Osteoblast (primary cell): ENCODE data around the gene DPF3. TPM values are rescaled to one million over a fixed set of nuclear protein-coding genes. Genes with fewer than 3 reads are reported as not detected.

Experiments used
- DNase-seq: peaks from one replicate; pipeline ENCODE4 v3.0.0; 2011; ENCODE audit warnings: low spot score, mixed read lengths; ENCODE audit not compliant: insufficient read length; ENCODE audit errors: missing footprints
- H2AFZ ChIP-seq: 2 replicates; pipeline ENCODE4 v1.6.0; 2011; ENCODE audit warnings: mild to moderate bottlenecking, low read length
- H3K27ac ChIP-seq: 2 replicates; pipeline ENCODE4 v1.5.1; 2011; ENCODE audit warnings: mild to moderate bottlenecking, low read depth, low read length, moderate library complexity
- H3K27me3 ChIP-seq: 2 replicates; pipeline ENCODE4 v1.6.0; 2012; ENCODE audit warnings: mild to moderate bottlenecking, control low read depth, inconsistent platforms, low read length, moderate library complexity; ENCODE audit not compliant: insufficient read depth
- H3K36me3 ChIP-seq: 2 replicates; pipeline ENCODE4 v1.5.1; 2011; ENCODE audit warnings: mild to moderate bottlenecking, low read length, control low read depth, moderate library complexity; ENCODE audit not compliant: insufficient read depth
- H3K4me1 ChIP-seq: 2 replicates; pipeline ENCODE4 v1.5.1; 2011; ENCODE audit warnings: mild to moderate bottlenecking, low read length, control low read depth, moderate library complexity; ENCODE audit not compliant: insufficient read depth
- H3K4me2 ChIP-seq: 2 replicates; pipeline ENCODE4 v1.6.0; 2011; ENCODE audit warnings: mild to moderate bottlenecking, low read length; ENCODE audit not compliant: insufficient read depth
- H3K4me3 ChIP-seq: fragments of 200-600 bp; sonication (generic); 3 replicates; pipeline ENCODE4 v1.5.1; 2012; ENCODE audit warnings: mild to moderate bottlenecking, low read length, inconsistent platforms; ENCODE audit not compliant: insufficient read depth
- H3K79me2 ChIP-seq: 2 replicates; pipeline ENCODE4 v1.6.0; 2012; ENCODE audit warnings: mild to moderate bottlenecking, low read length, control low read depth, inconsistent platforms; ENCODE audit not compliant: insufficient read depth
- H3K9me3 ChIP-seq: 2 replicates; pipeline ENCODE4 v1.5.1; 2011; ENCODE audit warnings: low read depth, low read length, control low read depth
- H4K20me1 ChIP-seq: 2 replicates; pipeline ENCODE4 v1.6.0; 2012; ENCODE audit warnings: mild to moderate bottlenecking, low read length, control low read depth; ENCODE audit not compliant: insufficient read depth
- total RNA-seq: library from RNA; depleted of rRNA; stranded (reverse); fragments of >200 nt; gene quantifications from 2 replicates; pipeline ENCODE4 v1.2.3, GENCODE V29; 2012
- TF ChIP-seq, protein P1 (sequence below): IDR thresholded peaks from 2 replicates; pipeline ENCODE4 v1.5.1; 2011; ENCODE audit warnings: mild to moderate bottlenecking, low read depth, low read length, moderate library complexity; ENCODE audit errors: extremely low read depth

The DPF3 gene
- total RNA-seq, 1 donor = 1.8 TPM

DNA sequence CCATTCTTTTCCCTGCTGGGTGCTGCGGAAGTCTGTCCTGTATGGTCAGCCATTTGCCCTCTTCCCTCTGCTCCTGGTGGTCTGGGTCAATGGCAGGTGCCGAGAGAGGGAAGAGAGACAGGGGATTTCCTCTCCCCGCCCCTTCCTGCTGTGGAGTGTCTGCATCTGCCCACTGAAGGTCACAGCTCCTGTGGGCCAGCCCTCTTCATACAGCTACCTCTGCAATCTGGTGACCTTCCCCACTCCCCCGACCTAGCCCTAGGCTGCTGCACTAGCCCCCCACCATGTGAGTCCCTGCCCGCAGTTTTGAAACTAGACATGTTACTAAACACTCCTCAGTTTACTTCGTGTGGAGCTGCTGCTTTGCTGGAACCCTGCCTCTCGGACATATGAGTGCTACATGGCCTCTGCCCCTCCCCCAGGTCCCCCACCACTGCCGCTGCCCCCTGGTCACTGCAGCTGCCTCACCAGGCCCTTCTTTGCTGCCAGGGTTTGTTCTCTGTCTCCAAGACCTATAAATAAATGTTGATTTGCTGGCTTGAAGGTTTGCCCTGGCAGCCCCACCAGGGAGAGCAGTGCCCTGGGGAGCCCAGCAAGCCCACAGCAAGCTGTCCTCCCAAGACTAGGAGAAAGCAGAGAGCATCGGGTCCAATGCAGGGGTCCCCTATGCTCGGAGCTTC is 102.9 kb downstream of the DPF3 start:
- DNase-seq = no peak
- no peaks in the 10 kb centered on the region for H3K4me1 ChIP-seq
- H4K20me1 ChIP-seq = no peaks in the 10 kb centered on the region
- H3K79me2 ChIP-seq = peaks cover 2% of the 10 kb centered on the region
- TF ChIP-seq, protein P1, sequence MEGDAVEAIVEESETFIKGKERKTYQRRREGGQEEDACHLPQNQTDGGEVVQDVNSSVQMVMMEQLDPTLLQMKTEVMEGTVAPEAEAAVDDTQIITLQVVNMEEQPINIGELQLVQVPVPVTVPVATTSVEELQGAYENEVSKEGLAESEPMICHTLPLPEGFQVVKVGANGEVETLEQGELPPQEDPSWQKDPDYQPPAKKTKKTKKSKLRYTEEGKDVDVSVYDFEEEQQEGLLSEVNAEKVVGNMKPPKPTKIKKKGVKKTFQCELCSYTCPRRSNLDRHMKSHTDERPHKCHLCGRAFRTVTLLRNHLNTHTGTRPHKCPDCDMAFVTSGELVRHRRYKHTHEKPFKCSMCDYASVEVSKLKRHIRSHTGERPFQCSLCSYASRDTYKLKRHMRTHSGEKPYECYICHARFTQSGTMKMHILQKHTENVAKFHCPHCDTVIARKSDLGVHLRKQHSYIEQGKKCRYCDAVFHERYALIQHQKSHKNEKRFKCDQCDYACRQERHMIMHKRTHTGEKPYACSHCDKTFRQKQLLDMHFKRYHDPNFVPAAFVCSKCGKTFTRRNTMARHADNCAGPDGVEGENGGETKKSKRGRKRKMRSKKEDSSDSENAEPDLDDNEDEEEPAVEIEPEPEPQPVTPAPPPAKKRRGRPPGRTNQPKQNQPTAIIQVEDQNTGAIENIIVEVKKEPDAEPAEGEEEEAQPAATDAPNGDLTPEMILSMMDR = no peak
- H3K36me3 ChIP-seq = no peaks in the 10 kb centered on the region
- no peaks in the 10 kb centered on the region for H3K27me3 ChIP-seq
- H2AFZ ChIP-seq = no peak overlapping the region
- H3K4me3 ChIP-seq = no peak overlapping the region
- H3K27ac ChIP-seq = no peak overlapping the region
- H3K4me2 ChIP-seq = no peak overlapping the region
- H3K9me3 ChIP-seq = no peaks in the 10 kb centered on the region

- Histone ChIP-seq H3K9me3 (no peaks in the 10 kb centered on the region), H3K4me1 (no peaks in the 10 kb centered on the region), H2AFZ (no peak overlapping the region), H3K36me3 (no peaks in the 10 kb centered on the region), H3K4me2 (no peak overlapping the region), H3K27me3 (no peaks in the 10 kb centered on the region), H4K20me1 (no peaks in the 10 kb centered on the region), H3K79me2 (peaks cover 2% of the 10 kb centered on the region), H3K4me3 (no peak overlapping the region), H3K27ac (no peak overlapping the region)
- TF ChIP-seq, protein P1 = no peak
- DNase-seq = no peak
Measured at GRCh38 chr14:72788972-72789728, 104.8 kb downstream of the DPF3 start.

DNA sequence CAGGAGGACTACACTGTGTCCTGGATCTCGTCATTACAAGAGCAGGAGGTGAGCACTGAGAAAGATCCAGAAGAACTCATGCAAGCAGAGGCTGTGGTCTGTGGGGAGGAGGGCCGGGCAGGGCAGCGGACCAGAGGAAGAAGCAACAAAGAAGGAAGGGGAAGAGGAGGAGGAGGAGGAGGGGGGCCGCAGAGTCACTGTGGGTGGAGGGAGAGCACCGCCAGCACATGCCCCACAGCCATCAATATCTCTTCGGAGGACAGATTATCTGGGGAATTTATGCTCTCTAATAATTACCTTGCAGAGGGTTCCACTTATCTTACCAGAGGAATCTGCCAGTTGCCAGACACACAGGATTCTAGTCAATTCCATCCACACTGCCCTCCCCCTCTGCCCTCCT is 105.6 kb downstream of the DPF3 start:
- H3K36me3 ChIP-seq = no peaks in the 10 kb centered on the region
- H3K4me1 ChIP-seq = no peaks in the 10 kb centered on the region
- no peak overlapping the region for H3K4me3 ChIP-seq
- TF ChIP-seq, protein P1 = no peak
- H3K4me2 ChIP-seq = no peak overlapping the region
- H3K9me3 ChIP-seq = no peaks in the 10 kb centered on the region
- DNase-seq = no peak
- no peaks in the 10 kb centered on the region for H4K20me1 ChIP-seq
- H3K27me3 ChIP-seq = no peaks in the 10 kb centered on the region
- H2AFZ ChIP-seq = no peak overlapping the region
- H3K27ac ChIP-seq = no peak overlapping the region
- peaks cover 2% of the 10 kb centered on the region for H3K79me2 ChIP-seq

- H3K9me3 ChIP-seq = no peaks in the 10 kb centered on the region
- H3K79me2 ChIP-seq = peaks cover 2% of the 10 kb centered on the region
- no peaks in the 10 kb centered on the region for H3K4me1 ChIP-seq
Measured at GRCh38 chr14:72787841-72788240, 106.1 kb downstream of the DPF3 start.

More at GRCh38 chr14:72787841-72788240, 106.1 kb downstream of the DPF3 start:
- Histone ChIP-seq H3K4me2 (no peak overlapping the region), H3K4me3 (no peak overlapping the region), H2AFZ (no peak overlapping the region), H4K20me1 (no peaks in the 10 kb centered on the region), H3K36me3 (no peaks in the 10 kb centered on the region), H3K27me3 (no peaks in the 10 kb centered on the region), H3K27ac (no peak overlapping the region)
- TF ChIP-seq, protein P1 = no peak
- no peak for DNase-seq
